Measurements from ENCODE around the gene CYP2R1. TPM values are rescaled to one million over a fixed set of nuclear protein-coding genes. Genes with fewer than 3 reads are reported as not detected.
"Not testable (repeated sequence)": the region's sequence is repeated elsewhere in the genome, so short reads cannot be mapped to it uniquely, and the experiment has no call there.

The CYP2R1 gene
- total and polyA plus RNA-seq, 9 donors, result 10.1 to 17.3 (median 13.9) TPM

GRCh38 chr11:14894657-14895598 lies 2.9 kb upstream of the CYP2R1 start:
- 43% methylated on average over 4 of the region's 5 CpGs for WGBS (ENCODE audit: insufficient coverage)
- Histone ChIP-seq H3K27me3 (ENCODE audit: control insufficient read depth, insufficient read depth, low read length) (no peaks in the 10 kb centered on the region), H3K27ac (ENCODE audit: low read length) (no peak overlapping the region), H3K9me3 (replicated peaks; ENCODE audit: control insufficient read depth, low read depth, low read length) (no peaks in the 10 kb centered on the region), H3K4me1 (ENCODE audit: control insufficient read depth, insufficient read depth, low read length) (peaks cover 12% of the 10 kb centered on the region), H3K36me3 (ENCODE audit: control insufficient read depth, insufficient read depth, low read length) (no peaks in the 10 kb centered on the region), H3K4me3 (ENCODE audit: low read length) (no peak overlapping the region)
- DNase-seq, result peak; percentile 71

- no CpG with 5 or more reads among the region's 2 CpGs for WGBS (ENCODE audit: insufficient coverage)
- no peak for DNase-seq
- H3K27ac ChIP-seq (ENCODE audit: low read length), result no peak overlapping the region
- no peaks in the 10 kb centered on the region for H3K27me3 ChIP-seq (ENCODE audit: control insufficient read depth, insufficient read depth, low read length)
- no peaks in the 10 kb centered on the region for H3K36me3 ChIP-seq (ENCODE audit: control insufficient read depth, insufficient read depth, low read length)
- H3K4me3 ChIP-seq (ENCODE audit: low read length), result peak overlapping the region; percentile 79
- no peaks in the 10 kb centered on the region for H3K9me3 ChIP-seq (replicated peaks; ENCODE audit: control insufficient read depth, low read depth, low read length)
- peaks cover 12% of the 10 kb centered on the region for H3K4me1 ChIP-seq (ENCODE audit: control insufficient read depth, insufficient read depth, low read length)
Observed at GRCh38 chr11:14892577-14892976, 546 bp upstream of the CYP2R1 start.

- Histone ChIP-seq H3K27me3 (ENCODE audit: control insufficient read depth, insufficient read depth, low read length) (no peaks in the 10 kb centered on the region), H3K36me3 (ENCODE audit: control insufficient read depth, insufficient read depth, low read length) (no peaks in the 10 kb centered on the region), H3K27ac (ENCODE audit: low read length) (peak overlapping the region; percentile 77), H3K9me3 (replicated peaks; ENCODE audit: control insufficient read depth, low read depth, low read length) (no peaks in the 10 kb centered on the region), H3K4me1 (ENCODE audit: control insufficient read depth, insufficient read depth, low read length) (peaks cover 12% of the 10 kb centered on the region), H3K4me3 (ENCODE audit: low read length) (peak overlapping the region; percentile 79)
- DNase-seq, result peak; percentile 94
- WGBS (ENCODE audit: insufficient coverage), result under 1% methylated on average over 64 of the region's 67 CpGs
Observed at GRCh38 chr11:14891143-14892035, 642 bp downstream of the CYP2R1 start.

- Histone ChIP-seq H3K4me1 (ENCODE audit: control insufficient read depth, insufficient read depth, low read length) (peaks cover 7% of the 10 kb centered on the region), H3K4me3 (ENCODE audit: low read length) (no peak overlapping the region), H3K9me3 (replicated peaks; ENCODE audit: control insufficient read depth, low read depth, low read length) (no peaks in the 10 kb centered on the region), H3K36me3 (ENCODE audit: control insufficient read depth, insufficient read depth, low read length) (no peaks in the 10 kb centered on the region), H3K27ac (ENCODE audit: low read length) (no peak overlapping the region), H3K27me3 (ENCODE audit: control insufficient read depth, insufficient read depth, low read length) (no peaks in the 10 kb centered on the region)
- WGBS (ENCODE audit: insufficient coverage), result no CpG with 5 or more reads among the region's 1 CpG
- DNase-seq, result no peak
Observed at GRCh38 chr11:14886513-14886912, 5.5 kb downstream of the CYP2R1 start.

GRCh38 chr11:14884667-14885273 lies 7.3 kb downstream of the CYP2R1 start:
- DNase-seq, result no peak
- no CpG with 5 or more reads among the region's 1 CpG for WGBS (ENCODE audit: insufficient coverage)
- Histone ChIP-seq H3K36me3 (ENCODE audit: control insufficient read depth, insufficient read depth, low read length) (peaks cover 3% of the 10 kb centered on the region), H3K4me1 (ENCODE audit: control insufficient read depth, insufficient read depth, low read length) (no peaks in the 10 kb centered on the region), H3K9me3 (replicated peaks; ENCODE audit: control insufficient read depth, low read depth, low read length) (no peaks in the 10 kb centered on the region), H3K27me3 (ENCODE audit: control insufficient read depth, insufficient read depth, low read length) (no peaks in the 10 kb centered on the region), H3K4me3 (ENCODE audit: low read length) (no peak overlapping the region), H3K27ac (ENCODE audit: low read length) (no peak overlapping the region)

GRCh38 chr11:14883683-14884082 lies 8.3 kb downstream of the CYP2R1 start:
- WGBS (ENCODE audit: insufficient coverage), result no CpG with 5 or more reads among the region's 1 CpG
- not testable (repeated sequence) for H3K4me3 ChIP-seq (ENCODE audit: low read length); H3K27ac ChIP-seq (ENCODE audit: low read length)

GRCh38 chr11:14882196-14882595 lies 9.8 kb downstream of the CYP2R1 start:
- no peaks in the 10 kb centered on the region for H3K4me1 ChIP-seq (ENCODE audit: control insufficient read depth, insufficient read depth, low read length)
- H3K9me3 ChIP-seq (replicated peaks; ENCODE audit: control insufficient read depth, low read depth, low read length), result no peaks in the 10 kb centered on the region
- no peaks in the 10 kb centered on the region for H3K27me3 ChIP-seq (ENCODE audit: control insufficient read depth, insufficient read depth, low read length)
- WGBS (ENCODE audit: insufficient coverage), result no CpG with 5 or more reads among the region's 1 CpG
- no peak for DNase-seq
- peaks cover 11% of the 10 kb centered on the region for H3K36me3 ChIP-seq (ENCODE audit: control insufficient read depth, insufficient read depth, low read length)
- no peak overlapping the region for H3K27ac ChIP-seq (ENCODE audit: low read length)
- no peak overlapping the region for H3K4me3 ChIP-seq (ENCODE audit: low read length)

More at GRCh38 chr11:14883683-14884082, 8.3 kb downstream of the CYP2R1 start:
- H3K27me3 ChIP-seq (ENCODE audit: control insufficient read depth, insufficient read depth, low read length); H3K9me3 ChIP-seq (replicated peaks; ENCODE audit: control insufficient read depth, low read depth, low read length); DNase-seq; H3K4me1 ChIP-seq (ENCODE audit: control insufficient read depth, insufficient read depth, low read length); H3K36me3 ChIP-seq (ENCODE audit: control insufficient read depth, insufficient read depth, low read length): not testable (repeated sequence)

GRCh38 chr11:14881576-14882193 lies 10.3 kb downstream of the CYP2R1 start:
- Histone ChIP-seq H3K27ac (ENCODE audit: low read length) (no peak overlapping the region), H3K4me1 (ENCODE audit: control insufficient read depth, insufficient read depth, low read length) (no peaks in the 10 kb centered on the region), H3K9me3 (replicated peaks; ENCODE audit: control insufficient read depth, low read depth, low read length) (no peaks in the 10 kb centered on the region), H3K36me3 (ENCODE audit: control insufficient read depth, insufficient read depth, low read length) (peaks cover 11% of the 10 kb centered on the region), H3K27me3 (ENCODE audit: control insufficient read depth, insufficient read depth, low read length) (no peaks in the 10 kb centered on the region), H3K4me3 (ENCODE audit: low read length) (no peak overlapping the region)
- WGBS (ENCODE audit: insufficient coverage), result no CpG with 5 or more reads among the region's 2 CpGs
- no peak for DNase-seq

GRCh38 chr11:14875163-14875562 lies 16.9 kb downstream of the CYP2R1 start:
- no peaks in the 10 kb centered on the region for H3K27me3 ChIP-seq (ENCODE audit: control insufficient read depth, insufficient read depth, low read length)
- no peaks in the 10 kb centered on the region for H3K9me3 ChIP-seq (replicated peaks; ENCODE audit: control insufficient read depth, low read depth, low read length)
- H3K4me3 ChIP-seq (ENCODE audit: low read length), result no peak overlapping the region
- no CpG with 5 or more reads among the region's 5 CpGs for WGBS (ENCODE audit: insufficient coverage)
- no peaks in the 10 kb centered on the region for H3K4me1 ChIP-seq (ENCODE audit: control insufficient read depth, insufficient read depth, low read length)
- H3K36me3 ChIP-seq (ENCODE audit: control insufficient read depth, insufficient read depth, low read length), result peaks cover 11% of the 10 kb centered on the region
- H3K27ac ChIP-seq (ENCODE audit: low read length), result no peak overlapping the region
- DNase-seq, result no peak

Measured in muscle of leg (tissue), 11 donors.